ENCODE results near the gene PSKH1. TPM values are rescaled to one million over a fixed set of nuclear protein-coding genes. Genes with fewer than 3 reads are reported as not detected.

Gene PSKH1
- total and polyA plus RNA-seq, 10 of the 15 experiments (the other 5 are each of a cell fraction or from before 2014, with no cell fraction given), result 0.63 to 20.4 (median 7.8) TPM

- no peak for ATAC-seq
- no peak for FAIRE-seq
- 90% methylated on average over 9 of the region's 9 CpGs for WGBS (ENCODE audit: insufficient coverage, insufficient replicate concordance, low lambda C conversion rate, missing lambda C conversion rate)
- H3K9me3 ChIP-seq (replicated peaks; ENCODE audit: control insufficient read depth, insufficient read depth, low read length), result no peaks in the 10 kb centered on the region
- DNase-seq (ENCODE audit: low read depth, low spot score), result no peak
- H3K27ac ChIP-seq (ENCODE audit: control insufficient read depth, insufficient read depth), result no peak overlapping the region
- no peak overlapping the region for H2AFZ ChIP-seq (ENCODE audit: control insufficient read depth, low read depth, low read length)
- intact Hi-C loops (cut with micrococcal nuclease; ENCODE audit: unreplicated experiment), result no loop called here
- H3K4me2 ChIP-seq (ENCODE audit: control insufficient read depth, insufficient read depth), result no peak overlapping the region
- CTCF ChIA-PET, result interaction anchor here (0.9 kb wide), 1 partner anchor 14 kb away, joined by 3 read pairs; no protein-coding TSS in a partner anchor
- RAD21 ChIA-PET (ENCODE audit: unreplicated experiment), result no interaction called here
- in situ Hi-C loops (cut with MboI), result no loop called here
- no peaks in the 10 kb centered on the region for H3K27me3 ChIP-seq (replicated peaks in 1 of 2; ENCODE audit: control insufficient read depth in 2 of 2, insufficient read depth in 2 of 2, low read length in 1 of 2)
- no peaks in the 10 kb centered on the region for H3K36me3 ChIP-seq (ENCODE audit: control insufficient read depth in 2 of 2, insufficient read depth in 2 of 2, low read length in 1 of 2)
- SMC1A ChIA-PET (ENCODE audit: uncharacterized antibody, unreplicated experiment), result interaction anchor here (0.6 kb wide), 1 partner anchor 833 kb away, joined by 3 read pairs; no protein-coding TSS in a partner anchor
- peaks cover 34% of the 10 kb centered on the region for H3K4me1 ChIP-seq (ENCODE audit: control insufficient read depth, insufficient read depth, low read length)
- no peak overlapping the region for H3K9ac ChIP-seq (ENCODE audit: control insufficient read depth, insufficient read depth, low read length)
- no peaks in the 10 kb centered on the region for H4K20me1 ChIP-seq (ENCODE audit: control insufficient read depth, insufficient read depth)
- peaks cover 20% of the 10 kb centered on the region for H3K79me2 ChIP-seq (ENCODE audit: control insufficient read depth, insufficient read depth, low read length)
- POLR2A ChIA-PET, result interaction anchor here (0.8 kb wide), 1 partner anchor 12 kb away, joined by 3 read pairs; no protein-coding TSS in a partner anchor
- no TSS peak for BruUV-seq (replicated peaks)
- no peak overlapping the region for H3K4me3 ChIP-seq
- TF ChIP-seq CUX1 (IDR thresholded peaks at IDR 0.05; ENCODE audit: insufficient replicate concordance, low read depth, low read length) (no peak), ZNF687 (IDR thresholded peaks at IDR 0.05) (no peak), SRF (IDR thresholded peaks at IDR 0.05; ENCODE audit: low read depth in 2 of 2, low read length in 2 of 2) (no peak), CREB1 (IDR thresholded peaks at IDR 0.05; ENCODE audit: low read depth) (no peak), IKZF1 (conservative IDR thresholded peaks at IDR 0.05) (no peak), NKRF (conservative IDR thresholded peaks at IDR 0.05) (no peak), RELA (IDR thresholded peaks at IDR 0.05; ENCODE audit: borderline replicate concordance, partially characterized antibody) (no peak), BHLHE40 (IDR thresholded peaks at IDR 0.05; ENCODE audit: borderline replicate concordance in 1 of 2, low read depth in 2 of 2, low read length in 1 of 2) (no peak), JUND (IDR thresholded peaks at IDR 0.05; ENCODE audit: low read depth, low read length) (no peak), MEF2A (IDR thresholded peaks at IDR 0.05; ENCODE audit: insufficient read depth, low read depth, low read length) (no peak), FOXK2 (IDR thresholded peaks at IDR 0.05) (no peak), ZZZ3 (IDR thresholded peaks at IDR 0.05; ENCODE audit: control insufficient read depth, insufficient read length, low read depth) (no peak), SMC3 (IDR thresholded peaks at IDR 0.05; ENCODE audit: borderline replicate concordance, low read length) (no peak)
Measured at GRCh38 chr16:67971111-67971510, 78.1 kb downstream of the PSKH1 start.
